HepG2 (cell line): ENCODE results near the gene UBR3.

Experiments used
- GFI1 ChIP-seq: sonication (generic); formaldehyde crosslinking; IDR thresholded peaks from 2 replicates; pipeline ENCODE4 v1.5.0; 2020; ENCODE audit warnings: missing genetic modification reagents, mild to moderate bottlenecking, borderline replicate concordance
- NR2C2 ChIP-seq: sonication (generic); formaldehyde crosslinking; IDR thresholded peaks from 2 replicates; pipeline ENCODE4 v1.4.0; 2020; ENCODE audit warnings: missing genetic modification reagents, mild to moderate bottlenecking, moderate library complexity, borderline replicate concordance
- RFX5 ChIP-seq: IDR thresholded peaks from 2 replicates; pipeline ENCODE4 v1.6.1; 2011; ENCODE audit warnings: low read depth, low read length, improper control_type of control experiment
- ZNF660 ChIP-seq: sonication (generic); formaldehyde crosslinking; IDR thresholded peaks from 2 replicates; pipeline ENCODE4 v1.5.1; 2020; ENCODE audit warnings: mild to moderate bottlenecking, low read depth, missing genetic modification reagents, borderline replicate concordance
- TF ChIP-seq, protein P1 (sequence below): sonication (generic); formaldehyde crosslinking; IDR thresholded peaks from 2 replicates; pipeline ENCODE4 v1.5.0; 2020; ENCODE audit warnings: mild to moderate bottlenecking, missing genetic modification reagents, moderate library complexity
- TF ChIP-seq, protein P2 (sequence below): IDR thresholded peaks from 2 replicates; pipeline ENCODE4 v1.6.1; 2016; ENCODE audit warnings: low read depth, borderline replicate concordance
- TF ChIP-seq, protein P3 (sequence below), 2 experiments: fragments of 450-650 bp in 1 of 2; sonication (generic) in 1 of 2; formaldehyde crosslinking in 1 of 2; IDR thresholded peaks; 2 replicates each; pipeline versions ENCODE4 v1.6.1 to v1.8.0; 2016 to 2022; ENCODE audit warnings: antibody characterized with exemption in 1 of 2, mild to moderate bottlenecking in 1 of 2, missing genetic modification reagents in 1 of 2
- TF ChIP-seq, protein P4 (sequence below): sonication (generic); formaldehyde crosslinking; IDR thresholded peaks from 2 replicates; pipeline ENCODE4 v1.8.1; 2023; ENCODE audit warnings: mild to moderate bottlenecking, missing genetic modification reagents, borderline replicate concordance

DNA sequence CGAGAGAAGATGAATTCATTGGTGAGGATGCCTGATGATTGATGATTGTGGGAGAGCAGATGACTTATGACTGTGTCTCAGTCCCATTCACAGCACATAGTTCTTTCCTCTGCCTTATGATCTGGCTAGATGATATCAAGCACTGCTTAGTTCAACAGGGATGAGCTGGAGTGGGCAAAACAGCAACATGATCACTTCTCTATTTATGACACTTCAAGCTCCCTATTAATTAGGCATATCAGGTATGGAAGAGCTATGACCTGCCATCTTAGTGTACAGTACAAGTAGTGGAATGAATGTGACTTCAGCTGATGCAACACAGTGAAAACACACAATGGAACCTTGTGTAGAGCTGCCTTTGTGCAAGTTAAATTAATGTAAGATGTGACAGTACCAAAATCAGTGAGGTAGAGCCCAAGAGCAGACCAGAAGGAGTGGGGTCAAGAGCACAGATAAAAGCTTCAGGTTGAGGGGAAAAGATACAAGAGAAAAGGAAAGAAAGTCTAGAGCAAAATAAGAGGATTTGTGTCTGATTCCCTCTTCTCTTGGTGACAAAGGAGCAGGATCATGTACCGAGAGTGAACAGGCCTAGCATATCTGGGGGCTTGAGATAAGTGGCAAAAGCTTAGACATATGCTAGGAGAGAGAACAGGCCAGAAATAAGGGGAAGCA, 257.7 kb downstream of the UBR3 start:
- TF ChIP-seq, protein P1, sequence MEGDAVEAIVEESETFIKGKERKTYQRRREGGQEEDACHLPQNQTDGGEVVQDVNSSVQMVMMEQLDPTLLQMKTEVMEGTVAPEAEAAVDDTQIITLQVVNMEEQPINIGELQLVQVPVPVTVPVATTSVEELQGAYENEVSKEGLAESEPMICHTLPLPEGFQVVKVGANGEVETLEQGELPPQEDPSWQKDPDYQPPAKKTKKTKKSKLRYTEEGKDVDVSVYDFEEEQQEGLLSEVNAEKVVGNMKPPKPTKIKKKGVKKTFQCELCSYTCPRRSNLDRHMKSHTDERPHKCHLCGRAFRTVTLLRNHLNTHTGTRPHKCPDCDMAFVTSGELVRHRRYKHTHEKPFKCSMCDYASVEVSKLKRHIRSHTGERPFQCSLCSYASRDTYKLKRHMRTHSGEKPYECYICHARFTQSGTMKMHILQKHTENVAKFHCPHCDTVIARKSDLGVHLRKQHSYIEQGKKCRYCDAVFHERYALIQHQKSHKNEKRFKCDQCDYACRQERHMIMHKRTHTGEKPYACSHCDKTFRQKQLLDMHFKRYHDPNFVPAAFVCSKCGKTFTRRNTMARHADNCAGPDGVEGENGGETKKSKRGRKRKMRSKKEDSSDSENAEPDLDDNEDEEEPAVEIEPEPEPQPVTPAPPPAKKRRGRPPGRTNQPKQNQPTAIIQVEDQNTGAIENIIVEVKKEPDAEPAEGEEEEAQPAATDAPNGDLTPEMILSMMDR (CRISPR knock-in tag) = no peak
- no peak for TF ChIP-seq ZNF660 (CRISPR knock-in tag)
- TF ChIP-seq, protein P2, sequence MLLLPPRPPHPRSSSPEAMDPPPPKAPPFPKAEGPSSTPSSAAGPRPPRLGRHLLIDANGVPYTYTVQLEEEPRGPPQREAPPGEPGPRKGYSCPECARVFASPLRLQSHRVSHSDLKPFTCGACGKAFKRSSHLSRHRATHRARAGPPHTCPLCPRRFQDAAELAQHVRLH (CRISPR knock-in tag) = no peak
- TF ChIP-seq, protein P3, sequence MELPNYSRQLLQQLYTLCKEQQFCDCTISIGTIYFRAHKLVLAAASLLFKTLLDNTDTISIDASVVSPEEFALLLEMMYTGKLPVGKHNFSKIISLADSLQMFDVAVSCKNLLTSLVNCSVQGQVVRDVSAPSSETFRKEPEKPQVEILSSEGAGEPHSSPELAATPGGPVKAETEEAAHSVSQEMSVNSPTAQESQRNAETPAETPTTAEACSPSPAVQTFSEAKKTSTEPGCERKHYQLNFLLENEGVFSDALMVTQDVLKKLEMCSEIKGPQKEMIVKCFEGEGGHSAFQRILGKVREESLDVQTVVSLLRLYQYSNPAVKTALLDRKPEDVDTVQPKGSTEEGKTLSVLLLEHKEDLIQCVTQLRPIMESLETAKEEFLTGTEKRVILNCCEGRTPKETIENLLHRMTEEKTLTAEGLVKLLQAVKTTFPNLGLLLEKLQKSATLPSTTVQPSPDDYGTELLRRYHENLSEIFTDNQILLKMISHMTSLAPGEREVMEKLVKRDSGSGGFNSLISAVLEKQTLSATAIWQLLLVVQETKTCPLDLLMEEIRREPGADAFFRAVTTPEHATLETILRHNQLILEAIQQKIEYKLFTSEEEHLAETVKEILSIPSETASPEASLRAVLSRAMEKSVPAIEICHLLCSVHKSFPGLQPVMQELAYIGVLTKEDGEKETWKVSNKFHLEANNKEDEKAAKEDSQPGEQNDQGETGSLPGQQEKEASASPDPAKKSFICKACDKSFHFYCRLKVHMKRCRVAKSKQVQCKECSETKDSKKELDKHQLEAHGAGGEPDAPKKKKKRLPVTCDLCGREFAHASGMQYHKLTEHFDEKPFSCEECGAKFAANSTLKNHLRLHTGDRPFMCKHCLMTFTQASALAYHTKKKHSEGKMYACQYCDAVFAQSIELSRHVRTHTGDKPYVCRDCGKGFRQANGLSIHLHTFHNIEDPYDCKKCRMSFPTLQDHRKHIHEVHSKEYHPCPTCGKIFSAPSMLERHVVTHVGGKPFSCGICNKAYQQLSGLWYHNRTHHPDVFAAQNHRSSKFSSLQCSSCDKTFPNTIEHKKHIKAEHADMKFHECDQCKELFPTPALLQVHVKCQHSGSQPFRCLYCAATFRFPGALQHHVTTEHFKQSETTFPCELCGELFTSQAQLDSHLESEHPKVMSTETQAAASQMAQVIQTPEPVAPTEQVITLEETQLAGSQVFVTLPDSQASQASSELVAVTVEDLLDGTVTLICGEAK (IDR thresholded peaks at IDR 0.05) = no peak
- TF ChIP-seq, protein P3 (CRISPR knock-in tag; IDR thresholded peaks at IDR 0.05) = no peak
- TF ChIP-seq NR2C2 = no peak
- TF ChIP-seq RFX5 = no peak
- TF ChIP-seq, protein P4, sequence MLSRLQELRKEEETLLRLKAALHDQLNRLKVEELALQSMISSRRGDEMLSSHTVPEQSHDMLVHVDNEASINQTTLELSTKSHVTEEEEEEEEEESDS (CRISPR knock-in tag) = no peak
- TF ChIP-seq GFI1 (CRISPR knock-in tag) = no peak
